Measurements from ENCODE around the gene CAP2. TPM values are rescaled to one million over a fixed set of nuclear protein-coding genes. Genes with fewer than 3 reads are reported as not detected.

The CAP2 gene
- total RNA-seq, 4 donors from 2014 or later, result 1.4 to 2.9 (median 2.2) TPM

GRCh38 chr6:17390276-17390675, 3.1 kb upstream of the CAP2 start:
- no peak for TF ChIP-seq CTCF (IDR thresholded peaks at IDR 0.05)
- no peak for TF ChIP-seq EP300 (IDR thresholded peaks at IDR 0.05)
- TF ChIP-seq POLR2AphosphoS5 (IDR thresholded peaks at IDR 0.05), result no peak
- TF ChIP-seq POLR2A (IDR thresholded peaks at IDR 0.05), result no peak
- no peak overlapping the region for H3K27ac ChIP-seq
- H3K9me3 ChIP-seq, result no peaks in the 10 kb centered on the region
- 81% methylated on average over 3 of the region's 3 CpGs for whole genome bisulfite sequencing
- no peaks in the 10 kb centered on the region for H3K36me3 ChIP-seq
- no peak for DNase-seq (ENCODE audit: low spot score in 2 of 2)
- no peak overlapping the region for H3K4me3 ChIP-seq
- H3K27me3 ChIP-seq, result no peaks in the 10 kb centered on the region
- H3K4me1 ChIP-seq, result peaks cover 12% of the 10 kb centered on the region

- whole genome bisulfite sequencing, result 95% methylated on average over 2 of the region's 2 CpGs
- no peak for DNase-seq (ENCODE audit: low spot score in 2 of 2)
- Histone ChIP-seq H3K4me1 (peaks cover 12% of the 10 kb centered on the region), H3K4me3 (no peak overlapping the region), H3K27me3 (no peaks in the 10 kb centered on the region), H3K9me3 (no peaks in the 10 kb centered on the region), H3K36me3 (no peaks in the 10 kb centered on the region), H3K27ac (no peak overlapping the region)
- TF ChIP-seq EP300 (IDR thresholded peaks at IDR 0.05) (no peak), POLR2A (IDR thresholded peaks at IDR 0.05) (no peak), CTCF (IDR thresholded peaks at IDR 0.05) (no peak), POLR2AphosphoS5 (IDR thresholded peaks at IDR 0.05) (no peak)
Measured at GRCh38 chr6:17391976-17392375, 1.4 kb upstream of the CAP2 start.

GRCh38 chr6:17393892-17394631, 667 bp downstream of the CAP2 start:
- TF ChIP-seq EP300 (IDR thresholded peaks at IDR 0.05) (no peak), POLR2AphosphoS5 (IDR thresholded peaks at IDR 0.05) (no peak), POLR2A (IDR thresholded peaks at IDR 0.05) (no peak), CTCF (IDR thresholded peaks at IDR 0.05) (no peak)

GRCh38 chr6:17395112-17395511, 1.7 kb downstream of the CAP2 start:
- H3K27ac ChIP-seq, result no peak overlapping the region
- DNase-seq (ENCODE audit: low spot score in 2 of 2), result no peak
- no peaks in the 10 kb centered on the region for H3K36me3 ChIP-seq
- no peaks in the 10 kb centered on the region for H3K9me3 ChIP-seq
- H3K27me3 ChIP-seq, result no peaks in the 10 kb centered on the region
- no peak for TF ChIP-seq POLR2AphosphoS5 (IDR thresholded peaks at IDR 0.05)
- TF ChIP-seq CTCF (IDR thresholded peaks at IDR 0.05), result no peak
- TF ChIP-seq POLR2A (IDR thresholded peaks at IDR 0.05), result no peak
- no peak for TF ChIP-seq EP300 (IDR thresholded peaks at IDR 0.05)
- WGBS, result 66% methylated on average over 1 of the region's 1 CpG
- peaks cover 12% of the 10 kb centered on the region for H3K4me1 ChIP-seq
- H3K4me3 ChIP-seq, result no peak overlapping the region

More at GRCh38 chr6:17393892-17394631, 667 bp downstream of the CAP2 start:
- peak overlapping the region; percentile 59 for H3K4me3 ChIP-seq
- no peaks in the 10 kb centered on the region for H3K9me3 ChIP-seq
- H3K27ac ChIP-seq, result peak overlapping the region; percentile 56
- H3K4me1 ChIP-seq, result peaks cover 12% of the 10 kb centered on the region
- 2% methylated on average over 12 of the region's 55 CpGs for WGBS
- no peaks in the 10 kb centered on the region for H3K36me3 ChIP-seq
- H3K27me3 ChIP-seq, result no peaks in the 10 kb centered on the region
- no peak for DNase-seq (ENCODE audit: low spot score in 2 of 2)

GRCh38 chr6:17396256-17396655, 2.9 kb downstream of the CAP2 start:
- Histone ChIP-seq H3K9me3 (no peaks in the 10 kb centered on the region), H3K27me3 (no peaks in the 10 kb centered on the region), H3K27ac (no peak overlapping the region), H3K4me1 (peaks cover 12% of the 10 kb centered on the region), H3K4me3 (no peak overlapping the region), H3K36me3 (no peaks in the 10 kb centered on the region)
- 96% methylated on average over 3 of the region's 3 CpGs for WGBS
- DNase-seq (ENCODE audit: low spot score in 2 of 2), result no peak
- TF ChIP-seq POLR2AphosphoS5 (IDR thresholded peaks at IDR 0.05) (no peak), POLR2A (IDR thresholded peaks at IDR 0.05) (no peak), EP300 (IDR thresholded peaks at IDR 0.05) (no peak), CTCF (IDR thresholded peaks at IDR 0.05) (no peak)

All from suprapubic skin (tissue), 4 donors.